HG03108 (cell line): ENCODE measurements around the gene SH2D6.
"Not testable (repeated sequence)": the region's sequence is repeated elsewhere in the genome, so short reads cannot be mapped to it uniquely, and the experiment has no call there.

ENCODE experiments used
- ATAC-seq: cut with Tn5 transposase; IDR thresholded peaks from one replicate; pipeline ENCODE4 v1.9.1; 2021; ENCODE audit warnings: moderate library complexity; ENCODE audit not compliant: unreplicated experiment

Gene SH2D6

DNA sequence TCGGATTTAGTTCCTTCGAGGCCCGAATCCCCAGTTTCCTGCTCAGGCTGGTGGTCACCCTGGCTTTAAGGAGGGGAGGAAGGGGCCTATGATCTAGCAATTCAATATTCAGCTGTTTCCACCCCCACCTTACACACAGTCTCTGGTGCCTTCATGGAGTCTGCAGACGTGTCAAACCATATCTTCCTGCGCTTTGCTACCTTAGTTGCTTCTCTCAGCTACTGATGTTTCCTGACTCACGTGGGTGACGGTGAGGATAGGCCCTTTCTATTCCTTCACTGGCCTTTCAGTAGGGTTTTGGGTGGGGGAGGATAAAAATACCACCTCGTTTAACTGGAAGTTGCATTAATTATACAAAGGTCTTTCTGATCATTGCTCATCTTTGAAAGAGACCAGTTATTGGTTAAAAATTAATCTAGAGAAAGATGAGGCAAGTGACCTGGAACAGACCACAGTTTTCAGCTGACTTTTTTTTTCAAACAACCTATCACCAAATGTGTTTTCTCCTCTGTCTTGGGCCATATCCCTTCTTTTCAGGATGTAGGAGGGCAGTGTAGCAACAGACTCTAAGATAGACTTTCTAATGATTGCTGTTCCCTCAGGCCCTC is 49.7 kb downstream of the SH2D6 start:
- ATAC-seq = no peak

DNA sequence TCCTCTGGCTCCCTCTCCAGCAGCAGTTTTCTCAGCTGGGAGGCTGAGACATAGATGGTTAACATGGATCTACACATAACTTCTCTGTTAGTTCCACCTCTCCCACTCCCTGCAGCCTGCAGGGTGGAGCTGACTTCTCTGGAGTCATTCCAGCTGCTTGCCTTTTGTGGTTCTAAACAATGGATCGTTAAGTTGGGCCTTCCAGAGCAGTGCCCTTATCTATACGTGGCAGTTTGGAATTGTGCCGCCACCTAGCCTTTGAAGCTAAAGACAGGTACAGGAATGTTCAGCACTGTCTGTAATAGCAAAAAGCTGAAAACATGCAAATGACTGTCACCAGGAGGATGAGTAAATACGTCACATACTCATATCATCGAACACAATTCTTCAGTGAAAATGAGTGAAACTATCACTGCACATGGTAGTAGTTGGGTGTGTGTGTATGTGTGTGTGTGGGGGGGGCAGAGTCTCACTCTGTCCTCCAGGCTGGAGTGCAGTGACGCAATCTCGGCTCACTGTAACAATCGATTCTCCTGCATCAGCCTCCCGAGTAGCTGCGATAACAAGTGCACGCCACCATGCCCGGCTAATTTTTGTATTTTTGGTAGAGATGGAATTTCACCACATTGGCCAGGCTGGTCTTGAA is 50.3 kb downstream of the SH2D6 start:
- ATAC-seq = no peak

GRCh38 chr2:85470850-85471800 is 52.6 kb downstream of the SH2D6 start:
- no peak for ATAC-seq

- no peak for ATAC-seq
Measured at GRCh38 chr2:85472261-85472660, 53.7 kb downstream of the SH2D6 start.

- ATAC-seq = no peak
Measured at GRCh38 chr2:85475799-85476490, 57.4 kb downstream of the SH2D6 start.

DNA sequence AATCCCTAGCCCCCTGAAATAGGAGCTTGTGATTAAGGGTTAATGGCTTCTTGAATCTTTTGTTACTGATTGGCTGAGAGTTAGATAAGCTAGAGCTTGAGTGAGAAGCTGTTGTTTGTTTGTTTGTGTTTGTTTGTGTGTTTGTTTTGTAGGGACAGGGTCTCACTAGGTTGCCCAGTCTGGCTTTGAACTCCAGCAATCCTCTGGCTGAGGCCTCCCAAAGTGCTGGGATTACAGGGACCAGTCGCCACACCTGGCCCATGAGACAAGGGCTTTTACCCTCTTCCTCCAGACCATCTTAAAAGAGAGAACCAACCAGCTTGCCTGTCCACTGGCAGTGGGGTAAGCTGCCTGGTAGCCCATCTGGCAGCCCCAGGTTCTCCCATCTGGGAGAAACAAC is 58.1 kb downstream of the SH2D6 start:
- no peak for ATAC-seq

- no peak for ATAC-seq
Measured at GRCh38 chr2:85477884-85478283, 59.4 kb downstream of the SH2D6 start.

GRCh38 chr2:85481818-85482777 is 63.6 kb downstream of the SH2D6 start:
- ATAC-seq = no peak

- not testable (repeated sequence) for ATAC-seq
Measured at GRCh38 chr2:85484615-85485014, 66.1 kb downstream of the SH2D6 start.

DNA sequence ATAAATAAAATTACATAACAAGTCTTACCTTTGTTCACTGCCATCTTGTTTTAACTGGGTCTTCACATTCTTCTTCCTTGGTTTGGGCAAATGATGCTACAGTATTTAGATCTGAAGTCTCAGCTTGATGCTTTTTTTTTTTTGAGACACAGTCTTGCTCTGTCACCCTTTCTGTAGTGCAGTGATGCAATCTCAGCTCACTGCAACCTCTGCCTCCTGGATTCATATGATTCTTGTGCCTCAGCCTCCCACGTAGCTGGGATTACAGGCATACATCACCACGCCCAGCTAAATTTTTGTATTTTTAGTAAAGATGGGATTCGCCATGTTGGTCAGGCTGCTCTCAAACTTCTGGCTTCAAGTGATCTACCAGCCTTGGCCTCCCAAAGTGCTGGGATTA is 67.3 kb downstream of the SH2D6 start:
- no peak for ATAC-seq
